ENCODE results near the gene CERS6. TPM values are rescaled to one million over a fixed set of nuclear protein-coding genes. Genes with fewer than 3 reads are reported as not detected.
A peak's percentile ranks its signal among the peaks of the same experiment; 100 is the strongest.

The CERS6 gene
- total RNA-seq, 1 experiment from 2014 or later: 17.3 TPM

DNA sequence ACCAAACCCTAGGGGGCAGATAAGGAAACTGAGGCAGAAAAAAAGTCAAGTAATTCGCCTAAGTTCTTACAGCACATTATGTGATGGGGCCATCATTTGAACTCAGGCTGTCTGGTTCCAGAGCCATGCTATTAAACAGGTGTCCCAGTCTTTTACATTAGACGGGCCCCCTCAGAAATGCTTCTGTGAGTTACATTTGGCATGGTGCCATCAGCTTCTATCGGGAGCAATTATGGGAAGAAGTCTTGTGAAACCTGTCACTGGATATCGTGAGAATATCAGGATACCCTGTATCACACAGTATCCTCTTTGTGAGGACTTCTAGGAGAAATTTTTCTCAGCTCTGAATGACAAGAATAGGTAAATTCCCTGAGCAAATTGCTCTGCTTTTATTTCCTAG, 202.6 kb downstream of the CERS6 start:
- peaks cover 10% of the 10 kb centered on the region; the same call in 1 of the 2 replicates for H3K9me3 Mint-ChIP-seq
- ATAC-seq (no peak), DNase-seq (ENCODE audit: low spot score) (no peak)
- ChIA-PET POLR2A (no interaction called here), CTCF (no interaction called here)
- no peak overlapping the region for H3K4me3 Mint-ChIP-seq
- peaks cover 29% of the 10 kb centered on the region for H3K4me1 Mint-ChIP-seq
- no peaks in the 10 kb centered on the region for H3K36me3 Mint-ChIP-seq
- H3K27ac Mint-ChIP-seq: no peak overlapping the region
- TF ChIP-seq, protein P1, sequence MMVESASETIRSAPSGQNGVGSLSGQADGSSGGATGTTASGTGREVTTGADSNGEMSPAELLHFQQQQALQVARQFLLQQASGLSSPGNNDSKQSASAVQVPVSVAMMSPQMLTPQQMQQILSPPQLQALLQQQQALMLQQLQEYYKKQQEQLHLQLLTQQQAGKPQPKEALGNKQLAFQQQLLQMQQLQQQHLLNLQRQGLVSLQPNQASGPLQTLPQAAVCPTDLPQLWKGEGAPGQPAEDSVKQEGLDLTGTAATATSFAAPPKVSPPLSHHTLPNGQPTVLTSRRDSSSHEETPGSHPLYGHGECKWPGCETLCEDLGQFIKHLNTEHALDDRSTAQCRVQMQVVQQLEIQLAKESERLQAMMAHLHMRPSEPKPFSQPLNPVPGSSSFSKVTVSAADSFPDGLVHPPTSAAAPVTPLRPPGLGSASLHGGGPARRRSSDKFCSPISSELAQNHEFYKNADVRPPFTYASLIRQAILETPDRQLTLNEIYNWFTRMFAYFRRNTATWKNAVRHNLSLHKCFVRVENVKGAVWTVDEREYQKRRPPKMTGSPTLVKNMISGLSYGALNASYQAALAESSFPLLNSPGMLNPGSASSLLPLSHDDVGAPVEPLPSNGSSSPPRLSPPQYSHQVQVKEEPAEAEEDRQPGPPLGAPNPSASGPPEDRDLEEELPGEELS (CRISPR knock-in tag; IDR thresholded peaks at IDR 0.05): no peak
- TF ChIP-seq RELA (CRISPR knock-in tag; IDR thresholded peaks at IDR 0.05; ENCODE audit: borderline replicate concordance) (no peak), ATF1 (CRISPR knock-in tag; IDR thresholded peaks at IDR 0.05) (no peak), NFE2L1 (CRISPR knock-in tag; IDR thresholded peaks at IDR 0.05) (no peak), NFYB (CRISPR knock-in tag; conservative IDR thresholded peaks at IDR 0.05; ENCODE audit: low read depth) (no peak), OVOL2 (CRISPR knock-in tag; IDR thresholded peaks at IDR 0.05; ENCODE audit: borderline replicate concordance) (no peak), KAT7 (CRISPR knock-in tag; IDR thresholded peaks at IDR 0.05; ENCODE audit: borderline replicate concordance) (no peak)
- TF ChIP-seq, protein P2, sequence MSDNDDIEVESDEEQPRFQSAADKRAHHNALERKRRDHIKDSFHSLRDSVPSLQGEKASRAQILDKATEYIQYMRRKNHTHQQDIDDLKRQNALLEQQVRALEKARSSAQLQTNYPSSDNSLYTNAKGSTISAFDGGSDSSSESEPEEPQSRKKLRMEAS (CRISPR knock-in tag; IDR thresholded peaks at IDR 0.05): no peak
- TF ChIP-seq, protein P3, sequence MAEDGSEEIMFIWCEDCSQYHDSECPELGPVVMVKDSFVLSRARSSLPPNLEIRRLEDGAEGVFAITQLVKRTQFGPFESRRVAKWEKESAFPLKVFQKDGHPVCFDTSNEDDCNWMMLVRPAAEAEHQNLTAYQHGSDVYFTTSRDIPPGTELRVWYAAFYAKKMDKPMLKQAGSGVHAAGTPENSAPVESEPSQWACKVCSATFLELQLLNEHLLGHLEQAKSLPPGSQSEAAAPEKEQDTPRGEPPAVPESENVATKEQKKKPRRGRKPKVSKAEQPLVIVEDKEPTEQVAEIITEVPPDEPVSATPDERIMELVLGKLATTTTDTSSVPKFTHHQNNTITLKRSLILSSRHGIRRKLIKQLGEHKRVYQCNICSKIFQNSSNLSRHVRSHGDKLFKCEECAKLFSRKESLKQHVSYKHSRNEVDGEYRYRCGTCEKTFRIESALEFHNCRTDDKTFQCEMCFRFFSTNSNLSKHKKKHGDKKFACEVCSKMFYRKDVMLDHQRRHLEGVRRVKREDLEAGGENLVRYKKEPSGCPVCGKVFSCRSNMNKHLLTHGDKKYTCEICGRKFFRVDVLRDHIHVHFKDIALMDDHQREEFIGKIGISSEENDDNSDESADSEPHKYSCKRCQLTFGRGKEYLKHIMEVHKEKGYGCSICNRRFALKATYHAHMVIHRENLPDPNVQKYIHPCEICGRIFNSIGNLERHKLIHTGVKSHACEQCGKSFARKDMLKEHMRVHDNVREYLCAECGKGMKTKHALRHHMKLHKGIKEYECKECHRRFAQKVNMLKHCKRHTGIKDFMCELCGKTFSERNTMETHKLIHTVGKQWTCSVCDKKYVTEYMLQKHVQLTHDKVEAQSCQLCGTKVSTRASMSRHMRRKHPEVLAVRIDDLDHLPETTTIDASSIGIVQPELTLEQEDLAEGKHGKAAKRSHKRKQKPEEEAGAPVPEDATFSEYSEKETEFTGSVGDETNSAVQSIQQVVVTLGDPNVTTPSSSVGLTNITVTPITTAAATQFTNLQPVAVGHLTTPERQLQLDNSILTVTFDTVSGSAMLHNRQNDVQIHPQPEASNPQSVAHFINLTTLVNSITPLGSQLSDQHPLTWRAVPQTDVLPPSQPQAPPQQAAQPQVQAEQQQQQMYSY (CRISPR knock-in tag; IDR thresholded peaks at IDR 0.05): no peak
- TF ChIP-seq, protein P4, sequence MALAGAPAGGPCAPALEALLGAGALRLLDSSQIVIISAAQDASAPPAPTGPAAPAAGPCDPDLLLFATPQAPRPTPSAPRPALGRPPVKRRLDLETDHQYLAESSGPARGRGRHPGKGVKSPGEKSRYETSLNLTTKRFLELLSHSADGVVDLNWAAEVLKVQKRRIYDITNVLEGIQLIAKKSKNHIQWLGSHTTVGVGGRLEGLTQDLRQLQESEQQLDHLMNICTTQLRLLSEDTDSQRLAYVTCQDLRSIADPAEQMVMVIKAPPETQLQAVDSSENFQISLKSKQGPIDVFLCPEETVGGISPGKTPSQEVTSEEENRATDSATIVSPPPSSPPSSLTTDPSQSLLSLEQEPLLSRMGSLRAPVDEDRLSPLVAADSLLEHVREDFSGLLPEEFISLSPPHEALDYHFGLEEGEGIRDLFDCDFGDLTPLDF (CRISPR knock-in tag; IDR thresholded peaks at IDR 0.05): no peak
- TF ChIP-seq, protein P5, sequence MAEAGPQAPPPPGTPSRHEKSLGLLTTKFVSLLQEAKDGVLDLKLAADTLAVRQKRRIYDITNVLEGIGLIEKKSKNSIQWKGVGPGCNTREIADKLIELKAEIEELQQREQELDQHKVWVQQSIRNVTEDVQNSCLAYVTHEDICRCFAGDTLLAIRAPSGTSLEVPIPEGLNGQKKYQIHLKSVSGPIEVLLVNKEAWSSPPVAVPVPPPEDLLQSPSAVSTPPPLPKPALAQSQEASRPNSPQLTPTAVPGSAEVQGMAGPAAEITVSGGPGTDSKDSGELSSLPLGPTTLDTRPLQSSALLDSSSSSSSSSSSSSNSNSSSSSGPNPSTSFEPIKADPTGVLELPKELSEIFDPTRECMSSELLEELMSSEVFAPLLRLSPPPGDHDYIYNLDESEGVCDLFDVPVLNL (CRISPR knock-in tag; IDR thresholded peaks at IDR 0.05; ENCODE audit: borderline replicate concordance, low read depth): no peak
- peaks cover 3% of the 10 kb centered on the region; the same call in 1 of the 2 replicates for H3K27me3 Mint-ChIP-seq (ENCODE audit: low read depth)

DNA sequence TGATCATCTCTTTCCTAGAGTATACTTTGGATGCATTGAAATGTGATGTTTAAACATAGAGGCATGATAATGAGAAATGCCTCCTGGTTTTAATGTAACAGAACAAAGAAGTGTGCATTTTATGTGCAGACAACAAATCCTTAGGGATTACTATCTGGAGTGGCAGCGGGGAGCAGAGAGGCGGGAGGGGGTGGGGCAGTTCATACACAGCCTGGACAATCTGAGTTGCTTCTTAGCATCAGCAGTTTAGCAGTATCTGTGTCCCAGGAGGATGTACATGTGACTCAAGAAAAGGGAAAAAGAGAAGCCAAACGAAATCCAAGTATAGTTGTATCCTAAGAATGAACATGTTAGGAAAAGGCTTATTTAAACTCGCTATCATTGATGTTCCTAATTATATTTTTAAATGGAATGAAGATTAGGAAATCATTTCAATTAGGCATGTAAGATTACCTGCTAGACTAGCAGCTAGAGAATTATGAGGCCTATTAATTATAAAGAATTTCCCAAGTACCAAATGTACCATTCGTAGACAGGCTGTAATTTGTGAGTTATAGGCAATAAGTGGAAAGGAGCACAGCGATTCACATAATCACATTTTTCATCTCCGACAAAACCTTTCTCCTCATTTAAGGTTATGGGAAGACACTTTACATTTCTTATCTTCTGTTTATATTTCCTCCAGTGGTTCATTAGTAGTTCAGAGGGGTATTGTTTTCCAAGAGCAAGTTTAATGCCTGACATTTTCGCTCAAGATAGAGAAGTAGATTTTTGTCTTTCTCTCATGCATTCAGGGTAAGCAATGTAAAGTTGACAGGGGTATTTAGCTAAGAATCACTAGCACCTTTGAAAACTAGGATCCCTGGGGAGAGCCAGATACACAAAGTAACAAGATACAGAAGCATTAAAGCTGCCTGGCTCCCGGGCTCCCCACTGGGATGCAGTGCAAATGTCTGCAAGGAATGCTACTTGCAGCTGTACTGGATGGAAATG, 205.1 kb downstream of the CERS6 start:
- H3K9me3 Mint-ChIP-seq: peaks cover 5% of the 10 kb centered on the region; the same call in 1 of the 2 replicates
- no peaks in the 10 kb centered on the region for H3K36me3 Mint-ChIP-seq
- POLR2A ChIA-PET: no interaction called here
- peaks cover 32% of the 10 kb centered on the region for H3K4me1 Mint-ChIP-seq
- peak; percentile 41 for DNase-seq (ENCODE audit: low spot score)
- CTCF ChIA-PET: interaction anchor here (1.4 kb wide), 1 partner anchor 11 kb away, joined by 3 read pairs; no protein-coding TSS in a partner anchor
- no peak for TF ChIP-seq ZNF219 (CRISPR knock-in tag; IDR thresholded peaks at IDR 0.05; ENCODE audit: borderline replicate concordance)
- peak; percentile 79 for TF ChIP-seq ZNF423 (CRISPR knock-in tag; IDR thresholded peaks at IDR 0.05)
- H3K27ac Mint-ChIP-seq: no peak overlapping the region; the same call in 1 of the 2 replicates
- H3K4me3 Mint-ChIP-seq: no peak overlapping the region
- ATAC-seq: peak; percentile 81
- peaks cover 3% of the 10 kb centered on the region; the same call in 1 of the 2 replicates for H3K27me3 Mint-ChIP-seq (ENCODE audit: low read depth)

All from WTC11 (cell line).